Central memory CD8-positive, alpha-beta T cell (primary cell): Measurements from ENCODE around the gene PDCD4.
A peak's percentile ranks its signal among the peaks of the same experiment; 100 is the strongest.

Experiments
- ATAC-seq: fragments of 150-1000 bp; cut with Tn5 transposase; replicated peaks from 2 replicates; pipeline ENCODE4 v1.10.0; 2022; ENCODE audit warnings: mild to moderate bottlenecking, moderate FRiP score, moderate number of reproducible peaks; ENCODE audit not compliant: poor library complexity, severe bottlenecking; ENCODE audit errors: extremely low read depth
- DNase-seq, 2 donors: peaks; one replicate each; pipeline ENCODE4 v3.0.0; 2021; ENCODE audit warnings: low spot score in 2 of 2
- H3K27ac Mint-ChIP-seq: one replicate; pipeline ENCODE4 v1.8.0; 2022; ENCODE audit warnings: low read depth, mild to moderate bottlenecking, moderate library complexity, mixed read lengths
- H3K27me3 Mint-ChIP-seq: one replicate; pipeline ENCODE4 v1.8.0; 2022; ENCODE audit warnings: mixed read lengths
- H3K36me3 Mint-ChIP-seq: one replicate; pipeline ENCODE4 v1.8.0; 2022; ENCODE audit warnings: mild to moderate bottlenecking, moderate library complexity, mixed read lengths; ENCODE audit not compliant: insufficient read depth
- H3K4me1 Mint-ChIP-seq: one replicate; pipeline ENCODE4 v1.8.0; 2022; ENCODE audit warnings: mixed read lengths
- H3K4me3 Mint-ChIP-seq: one replicate; pipeline ENCODE4 v1.8.0; 2022; ENCODE audit warnings: mild to moderate bottlenecking, moderate library complexity, mixed read lengths
- H3K9me3 Mint-ChIP-seq: one replicate; pipeline ENCODE4 v1.8.0; 2022; ENCODE audit warnings: mixed read lengths

The PDCD4 gene

GRCh38 chr10:110834629-110835301 is 37.0 kb upstream of the PDCD4 start:
- Mint-ChIP-seq H3K36me3 (no peaks in the 10 kb centered on the region), H3K27me3 (no peaks in the 10 kb centered on the region), H3K27ac (no peak overlapping the region), H3K9me3 (no peaks in the 10 kb centered on the region), H3K4me3 (no peak overlapping the region), H3K4me1 (peaks cover 17% of the 10 kb centered on the region)
- DNase-seq, result no peak
- no peak for ATAC-seq

- Mint-ChIP-seq H3K27ac (no peak overlapping the region), H3K4me3 (no peak overlapping the region), H3K9me3 (no peaks in the 10 kb centered on the region), H3K4me1 (peaks cover 19% of the 10 kb centered on the region), H3K36me3 (no peaks in the 10 kb centered on the region), H3K27me3 (no peaks in the 10 kb centered on the region)
- ATAC-seq, result no peak
- no peak for DNase-seq
These were observed 35.9 kb upstream of the PDCD4 start for GRCh38 chr10:110835841-110836240.

- Mint-ChIP-seq H3K4me3 (no peak overlapping the region), H3K9me3 (no peaks in the 10 kb centered on the region), H3K27ac (no peak overlapping the region), H3K27me3 (no peaks in the 10 kb centered on the region), H3K36me3 (no peaks in the 10 kb centered on the region), H3K4me1 (peaks cover 25% of the 10 kb centered on the region)
- no peak for ATAC-seq
- DNase-seq, result no peak
These were observed 35.0 kb upstream of the PDCD4 start for GRCh38 chr10:110836706-110837105.

- no peak overlapping the region for H3K4me3 Mint-ChIP-seq
- H3K4me1 Mint-ChIP-seq, result peaks cover 34% of the 10 kb centered on the region
- H3K36me3 Mint-ChIP-seq, result no peaks in the 10 kb centered on the region
- H3K9me3 Mint-ChIP-seq, result no peaks in the 10 kb centered on the region
- H3K27ac Mint-ChIP-seq, result no peak overlapping the region
- no peaks in the 10 kb centered on the region for H3K27me3 Mint-ChIP-seq
- ATAC-seq (no peak), DNase-seq (no peak)
These were observed 34.1 kb upstream of the PDCD4 start for GRCh38 chr10:110837418-110838171.

GRCh38 chr10:110840225-110840922 is 31.4 kb upstream of the PDCD4 start:
- no peak for ATAC-seq
- H3K27me3 Mint-ChIP-seq, result no peaks in the 10 kb centered on the region
- H3K4me1 Mint-ChIP-seq, result peaks cover 53% of the 10 kb centered on the region
- no peak overlapping the region for H3K27ac Mint-ChIP-seq
- DNase-seq, result no peak
- H3K9me3 Mint-ChIP-seq, result no peaks in the 10 kb centered on the region
- no peaks in the 10 kb centered on the region for H3K36me3 Mint-ChIP-seq
- H3K4me3 Mint-ChIP-seq, result no peak overlapping the region

GRCh38 chr10:110840923-110841428 is 30.8 kb upstream of the PDCD4 start:
- Mint-ChIP-seq H3K4me1 (peaks cover 58% of the 10 kb centered on the region), H3K9me3 (no peaks in the 10 kb centered on the region), H3K27ac (no peak overlapping the region), H3K4me3 (no peak overlapping the region), H3K27me3 (no peaks in the 10 kb centered on the region), H3K36me3 (no peaks in the 10 kb centered on the region)
- ATAC-seq, result no peak
- DNase-seq, result no peak

- no peaks in the 10 kb centered on the region for H3K36me3 Mint-ChIP-seq
- peaks cover 65% of the 10 kb centered on the region for H3K4me1 Mint-ChIP-seq
- no peak overlapping the region for H3K4me3 Mint-ChIP-seq
- H3K27ac Mint-ChIP-seq, result peak overlapping the region; percentile 66
- ATAC-seq (no peak), DNase-seq (no peak)
- H3K9me3 Mint-ChIP-seq, result no peaks in the 10 kb centered on the region
- H3K27me3 Mint-ChIP-seq, result no peaks in the 10 kb centered on the region
These were observed 29.9 kb upstream of the PDCD4 start for GRCh38 chr10:110841767-110842267.

GRCh38 chr10:110842326-110842904 is 29.3 kb upstream of the PDCD4 start:
- H3K36me3 Mint-ChIP-seq, result no peaks in the 10 kb centered on the region
- ATAC-seq, result no peak
- DNase-seq, result no peak
- H3K27ac Mint-ChIP-seq, result peak overlapping the region; percentile 66
- H3K27me3 Mint-ChIP-seq, result no peaks in the 10 kb centered on the region
- no peaks in the 10 kb centered on the region for H3K9me3 Mint-ChIP-seq
- peaks cover 65% of the 10 kb centered on the region for H3K4me1 Mint-ChIP-seq
- no peak overlapping the region for H3K4me3 Mint-ChIP-seq

- H3K27ac Mint-ChIP-seq, result peak overlapping the region; percentile 66
- ATAC-seq, result peak; percentile 92
- H3K4me3 Mint-ChIP-seq, result peak overlapping the region; percentile 34
- DNase-seq, result peak in 1 of 2 donors; percentile 35
- no peaks in the 10 kb centered on the region for H3K9me3 Mint-ChIP-seq
- no peaks in the 10 kb centered on the region for H3K27me3 Mint-ChIP-seq
- H3K4me1 Mint-ChIP-seq, result peaks cover 65% of the 10 kb centered on the region
- no peaks in the 10 kb centered on the region for H3K36me3 Mint-ChIP-seq
These were observed 28.7 kb upstream of the PDCD4 start for GRCh38 chr10:110843031-110843430.

GRCh38 chr10:110843796-110844616 is 27.7 kb upstream of the PDCD4 start:
- Mint-ChIP-seq H3K36me3 (peaks cover 3% of the 10 kb centered on the region), H3K27ac (peak overlapping the region; percentile 71), H3K9me3 (no peaks in the 10 kb centered on the region), H3K4me1 (peaks cover 70% of the 10 kb centered on the region), H3K27me3 (no peaks in the 10 kb centered on the region), H3K4me3 (no peak overlapping the region)
- DNase-seq, result no peak
- ATAC-seq, result no peak

- no peak for ATAC-seq
- no peak overlapping the region for H3K4me3 Mint-ChIP-seq
- DNase-seq, result no peak
- H3K27ac Mint-ChIP-seq, result peak overlapping the region; percentile 71
- H3K27me3 Mint-ChIP-seq, result no peaks in the 10 kb centered on the region
- peaks cover 3% of the 10 kb centered on the region for H3K36me3 Mint-ChIP-seq
- H3K9me3 Mint-ChIP-seq, result peaks cover under 1% of the 10 kb centered on the region
- H3K4me1 Mint-ChIP-seq, result peaks cover 75% of the 10 kb centered on the region
These were observed 27.2 kb upstream of the PDCD4 start for GRCh38 chr10:110844617-110844881.
